Measurements from ENCODE around the gene AFDN. TPM values are rescaled to one million over a fixed set of nuclear protein-coding genes. Genes with fewer than 3 reads are reported as not detected.
"Not testable (repeated sequence)": the region's sequence is repeated elsewhere in the genome, so short reads cannot be mapped to it uniquely, and the experiment has no call there.

Gene AFDN
- polyA plus RNA-seq, 1 of the 3 experiments (the other 2 are of a cell fraction), result 25.1 TPM

DNA sequence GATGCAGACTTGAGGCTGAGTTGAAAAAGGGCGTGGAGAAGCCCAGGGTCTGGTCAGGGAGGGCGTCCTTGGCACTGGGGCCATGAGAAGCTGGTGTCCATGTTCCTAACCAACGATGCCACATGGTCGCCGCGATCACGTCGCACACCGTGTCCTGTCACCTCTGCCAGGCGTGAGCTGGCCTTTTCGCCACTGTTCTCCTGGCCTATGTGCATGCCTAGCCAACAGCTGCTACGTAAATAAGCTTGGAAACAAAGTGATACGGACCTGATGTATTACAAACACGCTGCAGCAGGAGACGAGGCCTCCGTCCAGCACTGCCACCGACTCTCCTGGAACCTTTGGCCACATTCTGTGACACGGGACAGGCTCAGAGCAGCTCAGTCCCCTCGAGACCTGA lies 148.7 kb downstream of the AFDN start:
- no peak overlapping the region for H3K9ac ChIP-seq
- no peak overlapping the region for H2AFZ ChIP-seq (ENCODE audit: low read depth)
- H3K4me1 ChIP-seq (ENCODE audit: control insufficient read depth in 1 of 2, insufficient read depth in 2 of 2, low read depth in 1 of 2, low read length in 1 of 2), result peaks cover 0 to 4% of the 10 kb centered on the region in 2 experiments; a peak in 1 of 4 replicates
- DNase-seq, result no peak
- WGBS (ENCODE audit: low lambda C conversion rate), result 87% methylated on average over 18 of the region's 19 CpGs
- H3K4me2 ChIP-seq, result no peak overlapping the region
- H3K9me2 ChIP-seq, result no peaks in the 10 kb centered on the region
- no peaks in the 10 kb centered on the region for H3F3A ChIP-seq (replicated peaks; ENCODE audit: insufficient read depth)
- no peak for TF ChIP-seq RXRA (IDR thresholded peaks at IDR 0.05; ENCODE audit: borderline replicate concordance, low read depth)
- TF ChIP-seq, protein P1, sequence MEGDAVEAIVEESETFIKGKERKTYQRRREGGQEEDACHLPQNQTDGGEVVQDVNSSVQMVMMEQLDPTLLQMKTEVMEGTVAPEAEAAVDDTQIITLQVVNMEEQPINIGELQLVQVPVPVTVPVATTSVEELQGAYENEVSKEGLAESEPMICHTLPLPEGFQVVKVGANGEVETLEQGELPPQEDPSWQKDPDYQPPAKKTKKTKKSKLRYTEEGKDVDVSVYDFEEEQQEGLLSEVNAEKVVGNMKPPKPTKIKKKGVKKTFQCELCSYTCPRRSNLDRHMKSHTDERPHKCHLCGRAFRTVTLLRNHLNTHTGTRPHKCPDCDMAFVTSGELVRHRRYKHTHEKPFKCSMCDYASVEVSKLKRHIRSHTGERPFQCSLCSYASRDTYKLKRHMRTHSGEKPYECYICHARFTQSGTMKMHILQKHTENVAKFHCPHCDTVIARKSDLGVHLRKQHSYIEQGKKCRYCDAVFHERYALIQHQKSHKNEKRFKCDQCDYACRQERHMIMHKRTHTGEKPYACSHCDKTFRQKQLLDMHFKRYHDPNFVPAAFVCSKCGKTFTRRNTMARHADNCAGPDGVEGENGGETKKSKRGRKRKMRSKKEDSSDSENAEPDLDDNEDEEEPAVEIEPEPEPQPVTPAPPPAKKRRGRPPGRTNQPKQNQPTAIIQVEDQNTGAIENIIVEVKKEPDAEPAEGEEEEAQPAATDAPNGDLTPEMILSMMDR (IDR thresholded peaks at IDR 0.05), result no peak
- TF ChIP-seq NRF1 (IDR thresholded peaks at IDR 0.05; ENCODE audit: low read depth, low read length), result no peak
- no peak for TF ChIP-seq GABPA (IDR thresholded peaks at IDR 0.05; ENCODE audit: low read depth)
- TF ChIP-seq EP300 (IDR thresholded peaks at IDR 0.05; ENCODE audit: borderline replicate concordance in 1 of 2, low read depth in 1 of 2, low read length in 1 of 2), result no peak
- TF ChIP-seq POLR2AphosphoS5 (IDR thresholded peaks at IDR 0.05; ENCODE audit: low read depth, low read length), result no peak
- TF ChIP-seq, protein P2, sequence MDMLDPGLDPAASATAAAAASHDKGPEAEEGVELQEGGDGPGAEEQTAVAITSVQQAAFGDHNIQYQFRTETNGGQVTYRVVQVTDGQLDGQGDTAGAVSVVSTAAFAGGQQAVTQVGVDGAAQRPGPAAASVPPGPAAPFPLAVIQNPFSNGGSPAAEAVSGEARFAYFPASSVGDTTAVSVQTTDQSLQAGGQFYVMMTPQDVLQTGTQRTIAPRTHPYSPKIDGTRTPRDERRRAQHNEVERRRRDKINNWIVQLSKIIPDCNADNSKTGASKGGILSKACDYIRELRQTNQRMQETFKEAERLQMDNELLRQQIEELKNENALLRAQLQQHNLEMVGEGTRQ (IDR thresholded peaks at IDR 0.05; ENCODE audit: borderline replicate concordance, low read depth, low read length), result no peak
- TF ChIP-seq TCF12 (IDR thresholded peaks at IDR 0.05), result no peak
- TF ChIP-seq, protein P3, sequence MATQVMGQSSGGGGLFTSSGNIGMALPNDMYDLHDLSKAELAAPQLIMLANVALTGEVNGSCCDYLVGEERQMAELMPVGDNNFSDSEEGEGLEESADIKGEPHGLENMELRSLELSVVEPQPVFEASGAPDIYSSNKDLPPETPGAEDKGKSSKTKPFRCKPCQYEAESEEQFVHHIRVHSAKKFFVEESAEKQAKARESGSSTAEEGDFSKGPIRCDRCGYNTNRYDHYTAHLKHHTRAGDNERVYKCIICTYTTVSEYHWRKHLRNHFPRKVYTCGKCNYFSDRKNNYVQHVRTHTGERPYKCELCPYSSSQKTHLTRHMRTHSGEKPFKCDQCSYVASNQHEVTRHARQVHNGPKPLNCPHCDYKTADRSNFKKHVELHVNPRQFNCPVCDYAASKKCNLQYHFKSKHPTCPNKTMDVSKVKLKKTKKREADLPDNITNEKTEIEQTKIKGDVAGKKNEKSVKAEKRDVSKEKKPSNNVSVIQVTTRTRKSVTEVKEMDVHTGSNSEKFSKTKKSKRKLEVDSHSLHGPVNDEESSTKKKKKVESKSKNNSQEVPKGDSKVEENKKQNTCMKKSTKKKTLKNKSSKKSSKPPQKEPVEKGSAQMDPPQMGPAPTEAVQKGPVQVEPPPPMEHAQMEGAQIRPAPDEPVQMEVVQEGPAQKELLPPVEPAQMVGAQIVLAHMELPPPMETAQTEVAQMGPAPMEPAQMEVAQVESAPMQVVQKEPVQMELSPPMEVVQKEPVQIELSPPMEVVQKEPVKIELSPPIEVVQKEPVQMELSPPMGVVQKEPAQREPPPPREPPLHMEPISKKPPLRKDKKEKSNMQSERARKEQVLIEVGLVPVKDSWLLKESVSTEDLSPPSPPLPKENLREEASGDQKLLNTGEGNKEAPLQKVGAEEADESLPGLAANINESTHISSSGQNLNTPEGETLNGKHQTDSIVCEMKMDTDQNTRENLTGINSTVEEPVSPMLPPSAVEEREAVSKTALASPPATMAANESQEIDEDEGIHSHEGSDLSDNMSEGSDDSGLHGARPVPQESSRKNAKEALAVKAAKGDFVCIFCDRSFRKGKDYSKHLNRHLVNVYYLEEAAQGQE (IDR thresholded peaks at IDR 0.05; ENCODE audit: low read depth, low read length), result no peak
- no peak for TF ChIP-seq NFIC (IDR thresholded peaks at IDR 0.05; ENCODE audit: borderline replicate concordance)
- TF ChIP-seq FOXJ3 (CRISPR knock-in tag; IDR thresholded peaks at IDR 0.05), result no peak
- no peak for TF ChIP-seq TAF1 (IDR thresholded peaks at IDR 0.05; ENCODE audit: borderline replicate concordance, low read depth, low read length)
- TF ChIP-seq, protein P4, sequence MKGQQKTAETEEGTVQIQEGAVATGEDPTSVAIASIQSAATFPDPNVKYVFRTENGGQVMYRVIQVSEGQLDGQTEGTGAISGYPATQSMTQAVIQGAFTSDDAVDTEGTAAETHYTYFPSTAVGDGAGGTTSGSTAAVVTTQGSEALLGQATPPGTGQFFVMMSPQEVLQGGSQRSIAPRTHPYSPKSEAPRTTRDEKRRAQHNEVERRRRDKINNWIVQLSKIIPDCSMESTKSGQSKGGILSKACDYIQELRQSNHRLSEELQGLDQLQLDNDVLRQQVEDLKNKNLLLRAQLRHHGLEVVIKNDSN (IDR thresholded peaks at IDR 0.05; ENCODE audit: borderline replicate concordance, low read depth), result no peak
- TF ChIP-seq MXI1 (IDR thresholded peaks at IDR 0.05; ENCODE audit: low read depth, low read length), result no peak
- TF ChIP-seq, protein P5, sequence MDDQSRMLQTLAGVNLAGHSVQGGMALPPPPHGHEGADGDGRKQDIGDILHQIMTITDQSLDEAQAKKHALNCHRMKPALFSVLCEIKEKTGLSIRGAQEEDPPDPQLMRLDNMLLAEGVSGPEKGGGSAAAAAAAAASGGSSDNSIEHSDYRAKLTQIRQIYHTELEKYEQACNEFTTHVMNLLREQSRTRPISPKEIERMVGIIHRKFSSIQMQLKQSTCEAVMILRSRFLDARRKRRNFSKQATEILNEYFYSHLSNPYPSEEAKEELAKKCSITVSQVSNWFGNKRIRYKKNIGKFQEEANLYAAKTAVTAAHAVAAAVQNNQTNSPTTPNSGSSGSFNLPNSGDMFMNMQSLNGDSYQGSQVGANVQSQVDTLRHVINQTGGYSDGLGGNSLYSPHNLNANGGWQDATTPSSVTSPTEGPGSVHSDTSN (IDR thresholded peaks at IDR 0.05), result no peak
- TF ChIP-seq MEF2A (IDR thresholded peaks at IDR 0.05; ENCODE audit: borderline replicate concordance, low read depth), result no peak
- TF ChIP-seq, protein P6, sequence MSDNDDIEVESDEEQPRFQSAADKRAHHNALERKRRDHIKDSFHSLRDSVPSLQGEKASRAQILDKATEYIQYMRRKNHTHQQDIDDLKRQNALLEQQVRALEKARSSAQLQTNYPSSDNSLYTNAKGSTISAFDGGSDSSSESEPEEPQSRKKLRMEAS (IDR thresholded peaks at IDR 0.05; ENCODE audit: low read depth), result no peak
- no peak for TF ChIP-seq SMC3 (IDR thresholded peaks at IDR 0.05; ENCODE audit: low read depth, low read length)
- H3K79me2 ChIP-seq (ENCODE audit: insufficient read depth), result no peaks in the 10 kb centered on the region
- H3K27me3 ChIP-seq (ENCODE audit: insufficient read depth), result no peaks in the 10 kb centered on the region
- ChIA-PET CTCF (interaction anchor here (1.5 kb wide), 1 partner anchor 68 kb away, joined by 5 read pairs; no protein-coding TSS in a partner anchor), POLR2A (no interaction called here)
- H3K27ac ChIP-seq (ENCODE audit: low read depth in 2 of 2, low read length in 1 of 2), result no peak overlapping the region
- H3K36me3 ChIP-seq (replicated peaks in 1 of 2; ENCODE audit: control insufficient read depth in 1 of 2, insufficient read depth in 2 of 2, low read length in 1 of 2), result peaks cover 0 to 9% of the 10 kb centered on the region in 2 experiments
- H3K4me3 ChIP-seq (ENCODE audit: low read depth in 2 of 2, low read length in 1 of 2), result no peak overlapping the region
- no peaks in the 10 kb centered on the region for H4K20me1 ChIP-seq (ENCODE audit: insufficient read depth)
- no peaks in the 10 kb centered on the region for H3K9me3 ChIP-seq

DNA sequence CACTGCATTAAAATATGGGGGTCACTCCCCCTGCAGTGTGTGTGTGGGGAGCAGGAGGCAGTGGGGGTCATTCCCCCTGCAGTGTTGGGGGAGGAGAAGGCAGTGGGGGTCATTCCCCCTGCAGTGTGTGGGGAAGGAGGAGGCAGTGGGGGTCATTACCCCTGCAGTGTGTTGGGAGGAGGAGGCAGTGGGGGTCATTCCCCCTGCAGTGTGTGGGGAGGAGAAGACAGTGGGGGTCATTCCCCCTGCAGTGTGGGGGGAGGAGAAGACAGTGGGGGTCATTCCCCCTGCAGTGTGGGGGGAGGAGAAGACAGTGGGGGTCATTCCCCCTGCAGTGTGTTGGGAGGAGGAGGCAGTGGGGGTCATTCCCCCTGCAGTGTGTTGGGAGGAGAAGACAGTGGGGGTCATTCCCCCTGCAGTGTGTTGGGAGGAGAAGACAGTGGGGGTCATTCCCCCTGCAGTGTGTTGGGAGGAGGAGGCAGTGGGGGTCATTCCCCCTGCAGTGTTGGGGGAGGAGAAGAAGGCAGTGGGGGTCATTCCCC lies 149.5 kb downstream of the AFDN start:
- H3K9me2 ChIP-seq; H3K79me2 ChIP-seq (ENCODE audit: insufficient read depth); H3K36me3 ChIP-seq (replicated peaks in 1 of 2; ENCODE audit: control insufficient read depth in 1 of 2, insufficient read depth in 2 of 2, low read length in 1 of 2); H3K4me3 ChIP-seq (ENCODE audit: low read depth in 2 of 2, low read length in 1 of 2); H3K4me1 ChIP-seq (ENCODE audit: control insufficient read depth in 1 of 2, insufficient read depth in 2 of 2, low read depth in 1 of 2, low read length in 1 of 2); H3K27ac ChIP-seq (ENCODE audit: low read depth in 2 of 2, low read length in 1 of 2); H3K9ac ChIP-seq; H3K4me2 ChIP-seq; POLR2A ChIA-PET; CTCF ChIA-PET; H3K9me3 ChIP-seq; H2AFZ ChIP-seq (ENCODE audit: low read depth); H3K27me3 ChIP-seq (ENCODE audit: insufficient read depth); H4K20me1 ChIP-seq (ENCODE audit: insufficient read depth); H3F3A ChIP-seq (replicated peaks; ENCODE audit: insufficient read depth); DNase-seq: not testable (repeated sequence)
